GM21447 (cell line): ENCODE data around the gene FANCG.

Experiments
- ATAC-seq: cut with Tn5 transposase; IDR thresholded peaks from one replicate; pipeline ENCODE4 v1.9.1; 2021; ENCODE audit not compliant: unreplicated experiment

The FANCG gene

DNA sequence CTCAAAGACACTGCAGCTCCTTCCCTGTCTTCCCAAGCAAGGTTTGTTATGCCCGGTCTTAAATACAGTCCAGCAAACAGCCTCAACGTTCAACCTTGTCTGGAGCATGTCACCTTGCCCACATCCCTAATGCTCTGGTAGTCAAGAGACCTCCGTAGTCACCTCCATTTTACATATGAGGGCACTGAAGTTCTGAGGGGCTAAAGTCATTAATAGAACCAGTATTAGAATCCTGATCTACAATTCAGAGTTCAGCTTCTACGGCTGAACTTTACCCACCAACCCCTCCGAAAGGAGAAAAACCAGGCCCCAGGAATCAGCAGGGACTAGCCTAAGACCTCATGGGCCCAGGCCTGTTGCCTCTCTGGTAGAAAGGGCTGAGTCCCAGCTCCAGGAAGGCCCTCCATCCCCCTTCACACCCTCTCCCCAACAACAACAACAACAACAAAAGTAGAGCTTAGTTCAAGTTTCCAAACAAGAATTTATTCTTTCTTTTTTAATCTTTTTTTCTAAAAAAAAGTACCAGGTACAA is 24.0 kb upstream of the FANCG start:
- ATAC-seq = no peak

DNA sequence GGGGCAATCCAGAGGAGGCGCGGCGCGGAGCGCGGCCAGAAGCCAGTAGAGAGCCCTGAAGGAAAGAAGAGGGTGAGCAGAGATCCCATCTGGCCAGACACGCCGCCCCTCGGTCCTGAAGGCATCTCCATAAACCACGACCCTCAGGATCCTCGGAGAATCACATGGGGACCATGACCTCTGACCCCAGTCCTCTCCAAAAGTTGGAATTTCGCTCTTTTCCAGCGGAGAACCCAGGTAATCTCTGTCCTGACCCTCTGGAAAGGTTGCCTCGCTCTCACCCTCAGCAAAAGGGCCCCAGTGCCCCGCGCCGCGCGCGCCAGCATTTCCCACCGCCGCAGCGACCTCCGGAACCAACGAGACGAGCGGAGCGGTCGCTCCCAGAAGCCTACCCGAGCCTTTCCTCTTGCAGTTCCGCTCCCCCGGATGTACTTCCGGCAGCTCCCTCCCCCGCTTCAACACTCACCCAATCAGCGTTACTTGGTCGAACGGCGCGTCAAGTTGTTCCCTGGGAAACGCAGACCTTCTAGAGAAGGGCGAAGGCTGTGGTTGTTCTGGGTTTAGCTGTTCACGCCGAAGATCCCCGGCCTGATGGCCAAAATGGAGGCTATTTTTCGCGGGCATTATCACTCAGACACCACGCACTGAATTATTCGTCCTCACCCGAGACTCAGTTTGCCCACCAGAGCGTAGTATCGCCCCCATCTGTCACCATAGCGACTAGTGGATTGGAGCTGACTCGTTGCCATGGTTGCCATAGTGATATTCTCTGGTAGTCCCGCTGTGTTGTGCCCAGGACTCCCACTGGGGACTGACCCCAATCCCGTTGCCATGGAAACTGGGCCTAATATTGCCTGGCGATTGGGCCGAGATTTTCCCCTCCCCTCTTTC is 23.3 kb upstream of the FANCG start, which contains the start of gene STOML2:
Gene STOML2 (minus strand): TSS at position 363 of the 891 bp plus-strand sequence. CDS start 37 bp downstream, at position 326.
- ATAC-seq = peak; percentile 96

DNA sequence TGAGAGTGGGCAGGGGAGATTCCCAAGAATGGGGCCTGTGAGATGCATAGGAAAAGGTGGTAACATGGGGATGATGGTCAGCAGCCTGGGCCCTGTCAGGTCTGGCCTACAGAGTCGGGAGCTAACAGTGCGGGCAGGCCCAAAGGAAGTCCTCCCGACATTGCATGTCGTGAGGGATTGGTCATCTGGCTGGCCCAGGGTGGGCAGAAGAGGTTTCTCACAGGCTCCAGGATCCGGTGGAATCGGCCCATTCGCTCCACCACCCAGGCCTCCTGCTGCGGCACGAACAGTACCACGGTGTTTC is 22.7 kb upstream of the FANCG start:
- ATAC-seq = no peak

DNA sequence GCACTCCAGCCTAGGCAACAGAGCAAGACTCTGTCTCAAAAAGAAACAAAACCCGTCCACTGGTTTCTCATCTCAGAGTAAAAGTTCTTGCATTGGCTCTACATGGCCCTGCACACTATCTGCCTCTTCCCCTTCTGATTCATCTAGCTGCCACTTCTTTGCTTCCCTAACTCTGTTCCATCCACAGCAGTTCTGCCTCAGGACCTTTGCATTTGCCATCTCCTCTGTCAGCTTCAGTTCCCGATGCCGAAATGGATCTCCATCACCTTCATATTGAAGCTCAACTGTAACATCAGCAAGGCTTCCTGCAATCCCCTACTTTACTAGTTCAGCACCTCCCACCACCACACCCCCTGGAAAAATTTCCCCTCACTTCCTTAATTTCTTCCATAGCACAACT is 17.8 kb upstream of the FANCG start:
- ATAC-seq = no peak

DNA sequence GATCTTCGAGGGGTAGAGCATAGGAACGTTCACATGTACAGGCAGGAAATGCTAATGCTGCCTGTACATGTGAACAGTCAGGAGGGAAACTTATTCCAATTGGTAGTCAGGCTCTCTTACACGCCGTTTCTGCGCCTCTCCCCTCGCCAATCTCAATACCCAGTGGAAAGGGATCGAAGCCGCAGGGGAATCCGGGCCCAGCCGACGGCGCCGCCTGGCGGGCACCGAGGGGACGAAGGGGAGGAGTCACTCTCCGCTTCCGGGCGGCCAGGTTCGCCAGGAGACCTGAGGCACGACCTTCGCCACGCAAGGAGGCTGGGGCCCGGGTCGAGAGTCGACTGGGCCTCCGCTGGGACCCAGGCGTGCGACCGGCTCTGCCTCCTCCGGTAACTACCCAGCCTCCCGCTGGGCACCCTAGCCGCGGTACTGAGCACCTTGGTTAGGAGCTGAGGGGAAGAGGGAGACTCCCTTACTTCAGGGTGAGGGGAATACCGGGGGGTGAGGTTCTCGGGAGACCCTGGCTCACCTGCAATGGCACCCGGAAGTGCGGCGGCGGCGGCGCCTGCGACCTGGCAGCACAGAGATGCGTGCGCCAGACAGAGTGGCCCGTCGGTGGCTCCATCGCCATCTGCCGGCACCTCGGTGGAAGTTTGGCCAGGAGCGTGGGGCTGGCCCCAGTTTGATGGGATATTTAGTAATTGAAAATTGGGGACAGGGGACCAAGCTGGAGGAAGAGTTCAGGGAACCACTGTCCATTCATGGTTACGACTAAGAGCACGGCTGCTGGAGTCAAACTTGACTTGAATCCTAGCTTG is 16.5 kb upstream of the FANCG start, which contains the start of gene PIGO:
Gene PIGO (minus strand): TSS at position 557 of the 815 bp plus-strand sequence. CDS start 1,026 bp downstream, outside the sequence.
- ATAC-seq = peak; percentile 88

DNA sequence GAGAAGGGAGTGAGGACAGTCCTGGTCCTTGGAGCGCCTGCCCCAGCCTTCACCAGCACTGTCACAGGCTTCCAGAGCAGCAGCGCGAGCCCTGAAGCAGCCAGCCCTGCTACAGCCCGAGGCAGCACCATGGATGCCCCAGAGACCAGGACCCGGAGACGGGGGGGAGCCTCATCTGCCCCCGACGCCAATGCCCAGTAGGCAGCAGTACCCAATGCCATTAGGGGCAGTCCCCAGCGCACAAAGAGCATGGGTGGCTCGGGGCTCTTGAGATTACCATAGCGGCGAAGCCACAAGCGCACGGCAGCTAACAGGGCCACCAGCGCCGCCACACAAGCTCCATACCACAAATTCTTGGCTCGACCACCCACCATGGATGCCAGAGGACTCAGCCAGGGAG is 11.8 kb upstream of the FANCG start:
- no peak for ATAC-seq

DNA sequence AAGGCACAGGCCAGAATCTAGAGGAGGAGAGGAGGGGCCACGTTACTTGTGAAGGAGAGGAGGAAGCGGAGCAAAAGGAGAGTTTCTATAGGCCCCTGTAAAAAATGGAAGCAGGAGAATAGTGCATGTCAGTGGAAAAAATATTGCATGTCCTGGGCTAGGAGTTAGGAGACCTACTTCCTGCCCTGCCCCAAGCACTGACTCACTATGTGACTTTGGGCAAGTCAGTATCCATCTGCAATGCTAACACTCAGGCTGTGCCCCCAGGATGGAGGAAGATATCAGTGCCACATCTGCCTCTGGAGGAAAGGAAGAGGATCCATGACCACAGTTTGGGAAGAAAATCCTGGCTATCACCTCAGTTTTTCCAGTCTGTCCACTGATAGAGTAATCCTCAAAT is 9.7 kb upstream of the FANCG start:
- ATAC-seq = no peak

DNA sequence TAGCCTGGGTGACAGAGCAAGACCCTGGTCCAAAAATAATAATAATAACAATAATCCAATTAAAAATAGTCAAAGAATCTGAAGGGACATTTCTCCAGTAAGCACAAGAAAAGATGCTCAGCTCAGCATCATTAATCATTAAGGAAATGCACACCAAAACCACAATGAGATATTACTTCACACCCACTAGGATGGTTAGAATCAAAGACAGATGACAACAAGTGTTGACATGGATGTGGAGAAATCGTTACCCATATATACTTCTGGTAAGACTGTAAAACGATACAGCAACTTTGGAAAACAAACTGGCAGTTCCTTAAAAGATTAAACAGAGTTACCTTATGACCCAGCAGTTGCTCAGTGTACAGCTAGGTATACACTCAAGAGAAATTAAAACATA is 5.3 kb upstream of the FANCG start:
- ATAC-seq = no peak

DNA sequence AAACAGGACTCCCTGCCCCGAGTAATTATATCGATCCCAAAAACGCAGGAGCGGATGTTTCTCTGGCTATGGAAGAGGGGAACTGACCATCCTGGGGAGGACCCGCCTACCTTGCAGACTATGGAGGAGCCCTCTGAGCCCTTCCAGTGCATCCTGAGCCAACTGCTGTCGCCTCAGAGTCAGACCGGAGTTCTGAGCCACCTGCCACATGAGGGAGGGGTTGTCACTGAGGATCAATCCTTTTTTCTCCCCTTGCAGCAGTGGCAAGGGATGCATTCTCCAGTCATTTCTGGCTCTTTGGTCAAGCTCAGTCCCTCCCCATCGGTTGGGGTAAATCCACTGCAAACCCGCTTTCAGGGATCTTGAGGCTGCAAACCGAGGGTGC is 709 bp downstream of the FANCG start:
- no peak for ATAC-seq

DNA sequence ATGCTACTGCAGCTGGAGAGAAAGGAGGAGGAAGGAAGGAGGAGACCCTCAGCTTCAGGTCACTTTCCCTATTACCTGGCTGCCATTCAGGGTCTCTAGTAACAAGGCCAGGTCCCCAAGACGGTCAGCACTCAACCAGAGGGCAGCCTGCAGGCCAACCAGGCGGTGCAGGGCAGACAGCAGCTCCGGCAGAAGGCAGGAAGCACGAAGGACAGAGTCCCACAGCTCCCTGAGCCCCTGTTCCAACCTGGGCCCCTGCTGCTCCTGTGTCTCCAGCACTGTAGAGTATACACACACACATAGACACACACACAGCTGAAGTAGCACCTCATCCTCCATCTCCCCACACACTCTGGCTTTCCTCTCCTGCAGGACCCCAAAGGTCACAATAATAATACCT is 1.7 kb downstream of the FANCG start:
- ATAC-seq = no peak

DNA sequence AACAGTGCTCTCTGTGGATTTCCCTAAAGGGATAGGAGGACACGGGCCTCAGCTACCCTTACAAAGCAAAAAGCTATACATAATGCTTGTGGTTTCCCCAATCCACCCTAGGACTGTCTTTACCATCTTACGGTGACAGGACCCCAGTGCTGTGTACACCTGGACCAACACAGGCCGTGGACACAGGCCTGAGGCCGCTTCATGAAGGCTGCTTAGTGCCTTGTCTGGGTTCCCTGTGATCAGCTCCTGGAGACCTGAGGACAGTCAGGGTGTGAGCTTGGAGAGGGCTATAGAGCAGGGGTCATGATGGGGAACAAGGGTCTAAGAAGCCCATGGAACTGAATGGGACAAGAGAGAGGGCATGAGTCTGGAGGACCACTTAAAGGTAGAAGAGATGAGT is 2.9 kb downstream of the FANCG start:
- ATAC-seq = no peak

DNA sequence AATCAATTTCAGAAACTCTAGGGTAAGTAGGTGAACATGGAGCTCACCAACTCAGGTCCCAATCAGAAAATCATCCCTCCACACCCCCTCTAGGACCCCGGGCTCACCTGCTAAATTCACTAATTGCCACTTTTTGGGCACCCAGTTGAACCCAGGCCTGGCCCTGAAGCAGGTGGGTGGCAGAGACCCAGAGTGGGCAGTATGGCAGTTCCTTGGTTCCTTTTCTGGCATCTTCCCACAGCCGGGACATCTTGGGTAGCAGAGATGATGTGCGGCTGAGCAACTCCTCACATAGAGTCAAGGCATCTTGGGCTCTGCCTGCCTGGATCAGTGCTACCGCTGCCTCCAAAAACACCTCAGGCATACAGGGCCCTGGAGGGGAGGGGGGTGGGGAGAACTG is 4.4 kb downstream of the FANCG start:
- no peak for ATAC-seq

DNA sequence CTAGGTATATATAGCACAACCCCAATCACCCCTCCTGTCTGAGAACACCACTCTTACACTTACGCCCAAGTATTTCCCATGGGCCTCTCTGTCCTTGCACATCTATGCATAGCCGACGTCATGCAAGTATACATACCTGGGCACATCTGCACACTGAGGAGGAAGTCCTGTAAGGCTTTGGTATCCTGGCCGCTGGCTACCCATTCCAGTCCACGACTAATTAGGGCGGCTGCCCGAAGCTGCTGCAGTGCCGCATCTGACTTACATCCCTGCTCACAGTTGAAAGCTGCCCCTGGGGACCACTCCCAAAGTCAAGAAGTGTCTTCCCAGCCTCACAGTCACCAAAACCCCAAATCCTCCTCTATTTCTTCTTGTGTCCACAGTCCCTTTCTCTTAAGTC is 5.0 kb downstream of the FANCG start:
- no peak for ATAC-seq

DNA sequence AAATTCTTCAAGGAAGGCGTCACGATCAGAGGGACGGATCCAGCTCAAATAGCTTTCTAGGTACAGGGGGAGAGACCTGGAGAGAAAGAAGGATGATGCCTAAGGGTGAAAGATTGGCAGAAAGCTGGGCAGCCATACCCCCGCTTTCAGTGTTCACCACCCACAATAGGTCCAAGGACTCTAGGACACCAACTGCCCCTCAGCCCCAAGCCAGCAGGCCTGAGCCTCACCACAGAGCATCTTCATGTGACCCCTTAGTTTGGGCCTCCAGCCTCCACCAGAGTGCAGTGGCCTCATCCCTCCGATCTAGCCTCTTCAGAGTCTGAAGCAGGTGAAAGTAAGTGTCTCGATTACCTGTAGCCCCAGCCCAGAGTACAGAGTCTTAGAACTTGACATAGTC is 5.6 kb downstream of the FANCG start:
- ATAC-seq = no peak

DNA sequence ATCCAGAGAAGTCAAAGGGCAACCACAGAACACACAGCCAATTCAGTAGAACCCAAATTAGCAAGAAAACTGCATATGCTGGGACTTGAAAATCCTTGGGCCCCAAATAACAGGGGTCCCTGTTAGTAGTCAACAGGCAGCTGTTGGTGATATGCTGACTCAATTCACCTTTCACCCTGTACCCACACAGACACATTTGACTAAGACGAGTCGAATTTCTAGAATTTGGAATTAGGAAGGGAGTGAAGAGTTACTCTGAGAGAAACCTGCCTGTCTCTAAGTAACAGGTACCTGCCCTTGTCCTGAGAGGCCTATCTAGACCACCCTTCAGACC is 6.5 kb downstream of the FANCG start:
- ATAC-seq = no peak

DNA sequence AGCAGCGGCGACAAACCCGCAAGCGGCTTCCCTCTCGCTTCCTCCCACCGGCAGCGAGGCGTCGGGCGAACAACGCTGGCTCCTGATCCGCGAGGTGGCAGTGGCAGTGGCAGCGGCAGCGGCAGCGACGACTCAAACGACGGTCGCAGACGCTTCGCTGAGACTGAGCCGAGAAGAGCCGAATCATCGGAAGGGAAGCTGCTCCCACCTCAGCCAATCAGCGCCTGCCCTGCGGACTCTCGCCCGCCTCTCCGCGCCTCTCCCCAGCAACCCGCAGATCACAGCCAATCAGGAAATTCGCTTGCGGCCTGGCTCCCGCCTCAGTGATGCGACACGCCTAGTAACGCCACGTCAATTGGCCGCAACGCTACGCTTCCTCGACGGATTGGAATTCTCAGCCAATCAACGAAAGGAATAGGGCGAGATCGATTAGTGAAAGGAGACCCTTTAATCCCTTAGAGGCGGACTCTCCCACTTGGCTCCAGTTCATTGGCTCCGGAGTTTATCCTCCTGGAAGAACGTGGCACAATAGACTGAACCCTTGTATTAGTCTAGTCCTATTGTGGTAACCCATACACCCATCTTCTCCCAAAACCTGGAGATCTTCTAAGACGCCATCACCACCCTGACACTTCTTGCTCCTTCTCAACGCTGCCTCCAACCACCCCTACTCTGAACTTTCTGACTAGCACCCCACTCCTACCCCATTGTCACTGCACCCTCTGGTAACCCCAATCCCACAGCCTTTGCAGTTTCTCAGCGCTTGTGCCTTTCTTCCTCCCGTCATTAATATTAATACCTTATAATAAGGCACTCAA is 7.1 kb downstream of the FANCG start, which contains the start of gene VCP:
Gene VCP (minus strand): TSS at position 165 of the 818 bp plus-strand sequence. CDS start 272 bp downstream, outside the sequence.
- peak; percentile 82 for ATAC-seq

DNA sequence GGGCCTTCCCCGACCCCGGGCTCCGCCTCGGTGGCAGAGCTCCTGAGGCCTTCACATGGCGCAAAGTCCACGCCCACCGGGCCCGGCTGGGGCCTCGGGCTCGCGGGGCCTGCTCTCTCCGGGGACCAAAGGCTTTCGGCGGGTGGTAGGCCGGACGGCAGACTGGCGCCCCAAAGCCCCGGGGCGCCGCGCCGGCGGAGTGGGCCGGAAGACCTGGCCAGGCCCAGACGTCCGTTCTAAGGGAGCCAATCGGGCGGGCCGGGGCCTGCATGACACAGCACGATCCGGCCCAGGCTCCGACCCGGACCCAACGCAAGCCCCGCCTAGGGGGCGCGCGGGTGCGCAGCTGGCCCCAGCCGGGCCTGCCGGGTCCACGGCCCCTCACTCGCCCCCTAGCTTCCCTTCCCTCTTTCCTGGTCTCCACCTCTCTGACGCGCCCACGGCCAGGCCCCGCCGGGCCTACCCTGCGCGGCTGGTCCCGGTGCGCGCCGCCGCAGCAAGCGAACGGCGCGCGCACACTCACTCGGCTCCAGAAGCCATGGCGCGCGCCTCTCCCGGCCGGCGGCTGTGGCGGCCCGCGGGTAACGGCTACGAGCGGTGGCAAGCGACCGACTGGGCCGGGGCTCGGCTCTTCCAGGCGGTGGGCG is 7.8 kb downstream of the FANCG start:
- ATAC-seq = peak; percentile 46

DNA sequence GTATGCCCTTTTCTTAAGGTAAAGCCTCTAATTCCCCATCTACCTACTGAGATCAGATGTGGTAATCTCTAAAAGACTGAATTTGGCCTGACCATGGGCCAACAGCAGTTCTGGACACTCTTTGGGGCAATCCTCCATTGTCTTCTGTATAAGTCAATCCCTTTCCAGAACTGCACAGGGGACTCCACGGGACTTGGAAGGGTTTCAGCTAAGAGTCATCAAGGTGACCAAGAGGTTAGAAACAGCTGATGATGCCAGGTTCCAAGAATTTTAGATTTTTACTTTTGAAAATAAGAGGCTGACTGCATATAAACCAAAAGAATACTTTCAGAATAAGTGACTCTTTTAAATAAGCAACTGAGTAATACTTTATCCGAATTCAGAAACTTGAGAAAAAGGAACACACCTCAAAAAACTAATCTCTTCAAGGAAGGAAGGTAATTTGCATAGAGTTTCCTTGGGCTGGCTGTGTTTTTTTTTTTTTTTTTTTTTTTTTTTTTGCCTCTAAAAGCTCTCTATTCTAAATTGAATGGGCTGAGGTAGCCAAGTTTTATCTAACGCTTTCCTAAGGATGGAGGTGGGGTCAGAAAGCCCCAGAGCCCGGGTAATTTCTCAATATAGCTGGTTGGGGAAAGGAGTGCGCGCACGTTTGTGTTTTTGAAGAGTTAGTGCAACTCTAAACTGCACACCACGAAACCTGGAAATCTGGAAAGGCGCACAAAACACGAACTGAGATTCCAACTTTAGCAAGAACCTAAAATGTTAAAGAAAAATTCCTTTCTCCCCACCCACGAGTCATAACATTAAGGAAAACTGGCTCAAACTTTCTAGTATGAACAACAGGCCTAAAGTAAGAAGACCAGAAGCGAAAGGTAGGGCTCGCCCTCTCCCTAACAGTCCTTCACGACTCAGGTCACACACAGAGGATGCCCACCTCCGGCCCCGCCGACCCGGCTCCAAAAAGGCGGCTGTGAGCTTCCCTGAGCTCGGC is 8.6 kb downstream of the FANCG start:
- ATAC-seq = no peak

DNA sequence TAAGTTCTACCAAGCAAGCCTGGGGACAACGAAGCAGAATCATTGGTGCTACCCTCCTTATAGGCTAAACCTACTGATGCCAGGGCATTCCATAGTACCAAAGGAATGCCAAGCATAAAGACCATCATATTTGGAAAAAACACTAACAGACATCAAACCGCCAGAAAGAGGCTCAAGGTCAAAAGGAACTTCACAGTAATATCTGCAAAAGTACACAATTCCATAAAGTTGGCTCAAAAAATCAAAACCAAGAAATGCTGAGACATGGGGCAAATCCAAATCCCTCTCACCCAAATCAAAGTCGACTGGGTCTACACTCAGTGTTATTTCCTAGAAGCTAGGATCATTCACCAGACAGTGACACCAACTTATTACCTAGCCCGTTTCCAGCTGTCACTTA is 10.7 kb downstream of the FANCG start:
- ATAC-seq = no peak
